Femur (tissue), 1 donor: ENCODE data around the gene GPR37L1.
A peak's percentile ranks its signal among the peaks of the same experiment; 100 is the strongest.
"Not testable (repeated sequence)": the region's sequence is repeated elsewhere in the genome, so short reads cannot be mapped to it uniquely, and the experiment has no call there.

ENCODE experiments used
- DNase-seq: peaks from one replicate; pipeline ENCODE4 v3.0.0-alpha.2; 2017

Gene GPR37L1

GRCh38 chr1:202133989-202134388, 11.3 kb downstream of the GPR37L1 start:
- no peak for DNase-seq

GRCh38 chr1:202134645-202135172, 12.0 kb downstream of the GPR37L1 start:
- DNase-seq = no peak

GRCh38 chr1:202135221-202135721, 12.6 kb downstream of the GPR37L1 start:
- DNase-seq = no peak

GRCh38 chr1:202140833-202141232, 18.1 kb downstream of the GPR37L1 start:
- no peak for DNase-seq

GRCh38 chr1:202141468-202141867, 18.8 kb downstream of the GPR37L1 start:
- not testable (repeated sequence) for DNase-seq

- DNase-seq = no peak
These were observed 20.5 kb downstream of the GPR37L1 start for GRCh38 chr1:202143011-202143767.

- DNase-seq = peak; percentile 66
These were observed 21.2 kb downstream of the GPR37L1 start for GRCh38 chr1:202143768-202144401.

- peak; percentile 84 for DNase-seq
These were observed 21.8 kb downstream of the GPR37L1 start, which contains the start of gene ARL8A for GRCh38 chr1:202144402-202145067. TSS of gene ARL8A (minus strand) at chr1:202144737. CDS start at chr1:202144572, 165 bp downstream.

- no peak for DNase-seq
These were observed 22.5 kb downstream of the GPR37L1 start for GRCh38 chr1:202145068-202145743.

GRCh38 chr1:202145744-202146140, 23.0 kb downstream of the GPR37L1 start:
- not testable (repeated sequence) for DNase-seq

GRCh38 chr1:202146279-202146678, 23.6 kb downstream of the GPR37L1 start:
- no peak for DNase-seq

- DNase-seq = no peak
These were observed 24.3 kb downstream of the GPR37L1 start for GRCh38 chr1:202146993-202147392.

- DNase-seq = no peak
These were observed 25.7 kb downstream of the GPR37L1 start for GRCh38 chr1:202148391-202148790.

- no peak for DNase-seq
These were observed 26.8 kb downstream of the GPR37L1 start for GRCh38 chr1:202149566-202149965.

- DNase-seq = no peak
These were observed 27.5 kb downstream of the GPR37L1 start for GRCh38 chr1:202150187-202150586.

- DNase-seq = no peak
These were observed 27.9 kb downstream of the GPR37L1 start for GRCh38 chr1:202150602-202151001.

GRCh38 chr1:202151045-202151444, 28.3 kb downstream of the GPR37L1 start:
- no peak for DNase-seq

- no peak for DNase-seq
These were observed 29.7 kb downstream of the GPR37L1 start for GRCh38 chr1:202152399-202152798.

- DNase-seq = no peak
These were observed 30.6 kb downstream of the GPR37L1 start for GRCh38 chr1:202153284-202153683.

GRCh38 chr1:202154148-202154765, 31.5 kb downstream of the GPR37L1 start:
- no peak for DNase-seq

GRCh38 chr1:202154766-202155477, 32.2 kb downstream of the GPR37L1 start:
- no peak for DNase-seq
